Calu3 (cell line): ENCODE data around the gene WLS. TPM values are rescaled to one million over a fixed set of nuclear protein-coding genes. Genes with fewer than 3 reads are reported as not detected.

ENCODE experiments used
- BruUV-seq: library from RNA; stranded (reverse); fragments of 400-500 nt; replicated peaks from 2 replicates; lab custom pipeline; 2021; lab: Mats Ljungman, UMichigan
- CTCF ChIA-PET: fragments of 300-600 bp; sonication (Branson Sonifier 250); formaldehyde crosslinking; loops from one replicate; lab custom pipeline; 2022; ENCODE audit warnings: antibody characterized with exemption; lab: Charles Lee
- DNase-seq: peaks from one replicate; pipeline ENCODE4 v3.0.0; 2022
- H3K27ac Mint-ChIP-seq: one replicate; pipeline ENCODE4 v1.8.0; 2022; ENCODE audit warnings: mixed read lengths; ENCODE audit not compliant: unreplicated experiment
- H3K27me3 Mint-ChIP-seq: one replicate; pipeline ENCODE4 v1.8.0; 2022; ENCODE audit warnings: mixed read lengths; ENCODE audit not compliant: unreplicated experiment
- H3K36me3 Mint-ChIP-seq: one replicate; pipeline ENCODE4 v1.8.0; 2022; ENCODE audit warnings: mild to moderate bottlenecking, moderate library complexity, mixed read lengths; ENCODE audit not compliant: insufficient read depth, unreplicated experiment
- H3K4me1 Mint-ChIP-seq: one replicate; pipeline ENCODE4 v1.8.0; 2022; ENCODE audit warnings: mild to moderate bottlenecking, low read depth, mixed read lengths; ENCODE audit not compliant: unreplicated experiment
- H3K4me3 Mint-ChIP-seq: one replicate; pipeline ENCODE4 v1.8.0; 2022; ENCODE audit warnings: mild to moderate bottlenecking, low read depth, moderate library complexity, mixed read lengths; ENCODE audit not compliant: unreplicated experiment
- H3K9me3 Mint-ChIP-seq: one replicate; pipeline ENCODE4 v1.8.0; 2022; ENCODE audit warnings: low read depth, mixed read lengths; ENCODE audit not compliant: unreplicated experiment
- intact Hi-C: fragments of 100-400 bp; cut with micrococcal nuclease; formaldehyde crosslinking; loops from one replicate; pipeline ENCODE4 v1.10.0; 2022; ENCODE audit not compliant: unreplicated experiment
- microRNA-seq: library from miRNA; unstranded; fragments of <30 nt; microRNA quantifications from one replicate; pipeline ENCODE4 v1.2.0, GENCODE V29; 2022
- total RNA-seq: library from RNA; stranded (reverse); gene quantifications from 2 replicates; pipeline ENCODE4 v1.2.3, GENCODE V29; 2022
- TF ChIP-seq, protein P1 (sequence below): fragments of 200-600 bp; IDR thresholded peaks from one replicate; pipeline ENCODE4 v1.8.0; 2022; ENCODE audit warnings: antibody characterized with exemption; ENCODE audit not compliant: unreplicated experiment

The WLS gene
- total RNA-seq, 1 experiment from 2014 or later: 50.9 TPM

DNA sequence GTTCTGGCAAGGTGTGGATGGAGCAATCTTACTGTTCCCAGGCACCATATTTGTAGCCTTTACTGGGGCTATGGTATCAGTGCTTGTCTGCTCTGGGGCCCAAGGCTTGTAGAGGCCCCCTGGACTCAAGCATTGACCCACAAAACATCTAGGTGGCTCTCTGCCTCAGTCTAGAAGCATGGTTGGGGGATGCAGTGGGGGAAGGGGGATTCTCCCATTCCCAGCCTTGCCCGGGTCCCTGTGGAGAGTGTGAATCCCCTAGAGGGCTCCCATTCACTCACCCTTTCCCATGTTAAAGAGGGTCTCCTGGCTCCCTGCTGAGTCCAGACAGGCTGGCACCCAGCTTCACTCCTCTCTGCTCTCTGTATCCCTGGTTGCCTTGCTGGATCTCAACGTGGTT, 153.7 kb downstream of the WLS start:
- no peaks in the 10 kb centered on the region for H3K36me3 Mint-ChIP-seq
- CTCF ChIA-PET: no interaction called here
- intact Hi-C loops: no loop called here
- H3K9me3 Mint-ChIP-seq: no peaks in the 10 kb centered on the region
- no peaks in the 10 kb centered on the region for H3K27me3 Mint-ChIP-seq
- DNase-seq: no peak
- H3K4me3 Mint-ChIP-seq: no peak overlapping the region
- H3K4me1 Mint-ChIP-seq: no peaks in the 10 kb centered on the region
- BruUV-seq: no TSS peak
- no peak overlapping the region for H3K27ac Mint-ChIP-seq
- TF ChIP-seq, protein P1, sequence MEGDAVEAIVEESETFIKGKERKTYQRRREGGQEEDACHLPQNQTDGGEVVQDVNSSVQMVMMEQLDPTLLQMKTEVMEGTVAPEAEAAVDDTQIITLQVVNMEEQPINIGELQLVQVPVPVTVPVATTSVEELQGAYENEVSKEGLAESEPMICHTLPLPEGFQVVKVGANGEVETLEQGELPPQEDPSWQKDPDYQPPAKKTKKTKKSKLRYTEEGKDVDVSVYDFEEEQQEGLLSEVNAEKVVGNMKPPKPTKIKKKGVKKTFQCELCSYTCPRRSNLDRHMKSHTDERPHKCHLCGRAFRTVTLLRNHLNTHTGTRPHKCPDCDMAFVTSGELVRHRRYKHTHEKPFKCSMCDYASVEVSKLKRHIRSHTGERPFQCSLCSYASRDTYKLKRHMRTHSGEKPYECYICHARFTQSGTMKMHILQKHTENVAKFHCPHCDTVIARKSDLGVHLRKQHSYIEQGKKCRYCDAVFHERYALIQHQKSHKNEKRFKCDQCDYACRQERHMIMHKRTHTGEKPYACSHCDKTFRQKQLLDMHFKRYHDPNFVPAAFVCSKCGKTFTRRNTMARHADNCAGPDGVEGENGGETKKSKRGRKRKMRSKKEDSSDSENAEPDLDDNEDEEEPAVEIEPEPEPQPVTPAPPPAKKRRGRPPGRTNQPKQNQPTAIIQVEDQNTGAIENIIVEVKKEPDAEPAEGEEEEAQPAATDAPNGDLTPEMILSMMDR: no peak

Small RNA genes lying within 50 kb of the gene (microRNA-seq; reads per million reads assigned to microRNA genes)
- gene MIR1262: 2.5 reads per million

Other genes starting within 250 kb of the WLS start
- gene DIRAS3, start 181.9 kb downstream of the WLS start, total RNA-seq: 5.2 and 8.1 TPM in 2 replicates
- not detected in 2 replicates for gene RPE65, start 217.4 kb upstream of the WLS start, total RNA-seq